ACC112 (cell line): Measurements from ENCODE around the gene HOXA10.
A peak's percentile ranks its signal among the peaks of the same experiment; 100 is the strongest.

Experiments
- H2AFZ ChIP-seq: fragments of 200-600 bp; sonication (generic); one replicate; pipeline ENCODE4 v1.6.0; 2017; ENCODE audit warnings: antibody characterized with exemption, low read length; ENCODE audit not compliant: unreplicated experiment
- H3K27ac ChIP-seq: fragments of 200-600 bp; sonication (generic); 2 replicates; pipeline ENCODE4 v1.5.1; 2014; ENCODE audit warnings: low read depth, mild to moderate bottlenecking, antibody characterized with exemption, low read length, moderate library complexity
- H3K27me3 ChIP-seq: fragments of 200-600 bp; sonication (generic); 2 replicates; pipeline ENCODE4 v1.6.1; 2014; ENCODE audit warnings: mild to moderate bottlenecking, antibody characterized with exemption, low read length, moderate library complexity, mixed read lengths; ENCODE audit not compliant: insufficient read depth
- H3K36me3 ChIP-seq: fragments of 200-600 bp; sonication (generic); 2 replicates; pipeline ENCODE4 v1.6.1; 2016; ENCODE audit warnings: mild to moderate bottlenecking, antibody characterized with exemption, low read length, moderate library complexity, mixed read lengths; ENCODE audit not compliant: insufficient read depth
- H3K4me1 ChIP-seq: fragments of 200-600 bp; sonication (generic); one replicate; pipeline ENCODE4 v1.6.1; 2016; ENCODE audit warnings: low read length, mixed read lengths; ENCODE audit not compliant: insufficient read depth, unreplicated experiment, control insufficient read depth
- H3K4me3 ChIP-seq: fragments of 200-600 bp; sonication (generic); 2 replicates; pipeline ENCODE4 v1.5.1; 2014; ENCODE audit warnings: mild to moderate bottlenecking, low read depth, low read length
- H3K79me2 ChIP-seq: fragments of 200-600 bp; sonication (generic); one replicate; pipeline ENCODE4 v1.6.0; 2016; ENCODE audit warnings: low read length; ENCODE audit not compliant: control insufficient read depth, unreplicated experiment, insufficient read depth

The HOXA10 gene

GRCh38 chr7:27168265-27168947, 5.7 kb downstream of the HOXA10 start:
- H3K4me3 ChIP-seq: no peak overlapping the region
- no peaks in the 10 kb centered on the region for H3K79me2 ChIP-seq
- no peak overlapping the region for H2AFZ ChIP-seq
- no peak overlapping the region for H3K27ac ChIP-seq
- no peaks in the 10 kb centered on the region for H3K4me1 ChIP-seq
- H3K27me3 ChIP-seq: peaks cover 99% of the 10 kb centered on the region
- no peaks in the 10 kb centered on the region for H3K36me3 ChIP-seq

GRCh38 chr7:27167916-27168264, 6.2 kb downstream of the HOXA10 start:
- no peak overlapping the region for H3K4me3 ChIP-seq
- H3K36me3 ChIP-seq: no peaks in the 10 kb centered on the region
- H3K4me1 ChIP-seq: no peaks in the 10 kb centered on the region
- no peak overlapping the region for H2AFZ ChIP-seq
- H3K27me3 ChIP-seq: peaks cover 99% of the 10 kb centered on the region
- H3K79me2 ChIP-seq: no peaks in the 10 kb centered on the region
- no peak overlapping the region for H3K27ac ChIP-seq

- Histone ChIP-seq H3K27me3 (peaks cover 99% of the 10 kb centered on the region), H2AFZ (no peak overlapping the region), H3K4me3 (no peak overlapping the region), H3K79me2 (no peaks in the 10 kb centered on the region), H3K27ac (no peak overlapping the region), H3K36me3 (no peaks in the 10 kb centered on the region), H3K4me1 (no peaks in the 10 kb centered on the region)
These were observed 7.3 kb downstream of the HOXA10 start for GRCh38 chr7:27166531-27167505.

GRCh38 chr7:27165996-27166530, 8.1 kb downstream of the HOXA10 start:
- no peaks in the 10 kb centered on the region for H3K36me3 ChIP-seq
- H3K27ac ChIP-seq: no peak overlapping the region
- H3K4me3 ChIP-seq: no peak overlapping the region
- no peaks in the 10 kb centered on the region for H3K79me2 ChIP-seq
- peaks cover 97% of the 10 kb centered on the region for H3K27me3 ChIP-seq
- no peak overlapping the region for H2AFZ ChIP-seq
- no peaks in the 10 kb centered on the region for H3K4me1 ChIP-seq

GRCh38 chr7:27165089-27165995, 8.8 kb downstream of the HOXA10 start, which contains the start of gene HOXA9:
TSS of gene HOXA9 (minus strand) at chr7:27165537. CDS start at chr7:27165457, 80 bp downstream.
- no peak within 1 kb of the TSS for H3K27ac ChIP-seq
- H3K36me3 ChIP-seq: no peaks in the 10 kb centered on the region
- peaks cover 95% of the 10 kb centered on the region for H3K27me3 ChIP-seq
- H3K4me3 ChIP-seq: no peak within 1 kb of the TSS
- H3K79me2 ChIP-seq: no peaks in the 10 kb centered on the region
- H2AFZ ChIP-seq: peak within 1 kb of the TSS; percentile 4
- H3K4me1 ChIP-seq: no peaks in the 10 kb centered on the region

DNA sequence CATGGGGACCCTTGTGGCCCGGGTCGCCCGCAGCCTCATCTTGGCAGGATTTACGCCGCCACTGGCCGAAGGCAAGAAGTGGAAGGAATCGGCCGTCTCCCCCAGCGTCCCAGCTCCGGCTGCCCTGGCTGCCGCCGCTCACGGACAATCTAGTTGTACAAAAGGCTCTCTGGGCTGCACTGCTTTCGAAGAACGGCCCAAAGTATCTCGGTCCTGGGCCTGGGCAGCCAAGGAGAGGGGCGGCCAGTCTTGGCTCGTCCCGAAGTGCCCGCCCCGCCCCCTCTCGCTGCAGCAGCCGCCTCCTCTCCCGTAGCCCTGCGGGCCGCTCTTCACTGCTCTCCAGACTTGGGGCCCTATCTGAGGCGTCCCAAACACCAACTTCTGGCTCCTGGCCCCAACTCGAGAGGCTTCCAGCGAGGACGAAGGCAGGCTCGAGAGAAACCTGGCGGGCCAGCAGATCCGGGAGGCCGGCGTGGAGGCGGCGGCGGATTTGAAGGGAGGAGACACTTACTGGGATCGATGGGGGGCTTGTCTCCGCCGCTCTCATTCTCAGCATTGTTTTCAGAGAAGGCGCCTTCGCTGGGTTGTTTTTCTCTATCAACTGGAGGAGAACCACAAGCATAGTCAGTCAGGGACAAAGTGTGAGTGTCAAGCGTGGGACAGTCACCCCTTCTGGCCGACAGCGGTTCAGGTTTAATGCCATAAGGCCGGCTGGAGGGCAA, 9.6 kb downstream of the HOXA10 start:
- no peaks in the 10 kb centered on the region for H3K36me3 ChIP-seq
- peaks cover 95% of the 10 kb centered on the region for H3K27me3 ChIP-seq
- H3K27ac ChIP-seq: no peak overlapping the region
- H3K4me3 ChIP-seq: no peak overlapping the region
- H3K4me1 ChIP-seq: no peaks in the 10 kb centered on the region
- no peaks in the 10 kb centered on the region for H3K79me2 ChIP-seq
- H2AFZ ChIP-seq: peak overlapping the region; percentile 4

GRCh38 chr7:27164045-27164366, 10.1 kb downstream of the HOXA10 start:
- Histone ChIP-seq H3K27me3 (peaks cover 95% of the 10 kb centered on the region), H3K4me3 (no peak overlapping the region)

DNA sequence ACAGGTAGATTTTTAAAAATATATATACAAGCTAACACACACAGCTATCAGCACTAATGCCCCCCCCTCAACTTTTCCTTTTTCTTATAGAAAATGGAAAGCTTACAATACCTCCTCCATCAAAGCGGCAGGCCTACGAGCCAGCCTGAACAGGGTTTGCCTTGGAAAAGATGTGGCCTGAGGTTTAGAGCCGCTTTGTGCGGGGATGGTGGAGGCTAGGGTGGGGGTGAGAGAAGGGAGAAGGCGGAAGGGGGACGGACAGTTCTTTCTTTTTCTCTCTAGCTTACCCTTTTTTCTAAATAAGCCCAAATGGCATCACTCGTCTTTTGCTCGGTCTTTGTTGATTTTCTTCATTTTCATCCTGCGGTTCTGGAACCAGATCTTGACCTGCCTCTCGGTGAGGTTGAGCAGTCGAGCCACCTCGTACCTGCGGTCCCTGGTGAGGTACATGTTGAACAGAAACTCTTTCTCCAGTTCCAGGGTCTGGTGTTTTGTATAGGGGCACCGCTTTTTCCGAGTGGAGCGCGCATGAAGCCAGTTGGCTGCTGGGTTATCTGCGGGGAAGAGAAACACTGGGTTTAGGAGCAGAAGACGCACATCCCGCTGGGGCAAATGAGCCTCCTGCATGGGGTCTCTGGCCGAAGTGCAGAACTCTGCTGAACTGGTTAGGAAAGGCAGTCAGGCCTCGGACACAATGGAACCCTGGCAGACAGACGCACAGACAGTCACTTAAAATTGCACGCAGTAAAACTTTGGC, 10.7 kb downstream of the HOXA10 start:
- no peak overlapping the region for H3K27ac ChIP-seq
- H3K27me3 ChIP-seq: peaks cover 95% of the 10 kb centered on the region
- H3K4me3 ChIP-seq: no peak overlapping the region
- no peaks in the 10 kb centered on the region for H3K79me2 ChIP-seq
- H3K36me3 ChIP-seq: no peaks in the 10 kb centered on the region
- H2AFZ ChIP-seq: no peak overlapping the region
- H3K4me1 ChIP-seq: no peaks in the 10 kb centered on the region

More at GRCh38 chr7:27164045-27164366, 10.1 kb downstream of the HOXA10 start:
- no peak overlapping the region for H3K27ac ChIP-seq
- no peak overlapping the region for H2AFZ ChIP-seq
- H3K79me2 ChIP-seq: no peaks in the 10 kb centered on the region
- H3K4me1 ChIP-seq: no peaks in the 10 kb centered on the region
- H3K36me3 ChIP-seq: no peaks in the 10 kb centered on the region

- Histone ChIP-seq H3K27ac (no peak overlapping the region), H3K79me2 (no peaks in the 10 kb centered on the region), H2AFZ (no peak overlapping the region), H3K4me1 (no peaks in the 10 kb centered on the region), H3K36me3 (no peaks in the 10 kb centered on the region), H3K27me3 (peaks cover 95% of the 10 kb centered on the region), H3K4me3 (no peak overlapping the region)
These were observed 11.4 kb downstream of the HOXA10 start for GRCh38 chr7:27162561-27163287.
